HG02588 (cell line): ENCODE data around the gene KIF3B.
"Not testable (repeated sequence)": the region's sequence is repeated elsewhere in the genome, so short reads cannot be mapped to it uniquely, and the experiment has no call there.

Experiments used
- ATAC-seq: cut with Tn5 transposase; IDR thresholded peaks from one replicate; pipeline ENCODE4 v1.9.1; 2021; ENCODE audit warnings: mild to moderate bottlenecking, moderate library complexity; ENCODE audit not compliant: unreplicated experiment

The KIF3B gene

GRCh38 chr20:32355417-32355841 lies 78.0 kb downstream of the KIF3B start:
- ATAC-seq, result no peak

GRCh38 chr20:32355907-32356621 lies 78.6 kb downstream of the KIF3B start:
- not testable (repeated sequence) for ATAC-seq

GRCh38 chr20:32356622-32357374 lies 79.3 kb downstream of the KIF3B start:
- ATAC-seq, result no peak

GRCh38 chr20:32357375-32357868 lies 80.0 kb downstream of the KIF3B start:
- ATAC-seq, result no peak

- peak; percentile 70 for ATAC-seq
Observed at GRCh38 chr20:32357869-32358631, 80.6 kb downstream of the KIF3B start, which contains the start of gene ASXL1. ASXL1 (plus strand) TSS chr20:32358331; CDS start chr20:32358776, 445 bp downstream.

- ATAC-seq, result no peak
Observed at GRCh38 chr20:32358632-32358882, 81.1 kb downstream of the KIF3B start.

- no peak for ATAC-seq
Observed at GRCh38 chr20:32358883-32359632, 81.6 kb downstream of the KIF3B start.

- ATAC-seq, result no peak
Observed at GRCh38 chr20:32359633-32360332, 82.3 kb downstream of the KIF3B start.

- no peak for ATAC-seq
Observed at GRCh38 chr20:32360333-32360634, 82.8 kb downstream of the KIF3B start.

- ATAC-seq, result no peak
Observed at GRCh38 chr20:32362901-32363364, 85.5 kb downstream of the KIF3B start.

- no peak for ATAC-seq
Observed at GRCh38 chr20:32363492-32363891, 86.0 kb downstream of the KIF3B start.

GRCh38 chr20:32364554-32365208 lies 87.2 kb downstream of the KIF3B start:
- no peak for ATAC-seq

- ATAC-seq, result no peak
Observed at GRCh38 chr20:32365564-32365963, 88.1 kb downstream of the KIF3B start.

- ATAC-seq, result no peak
Observed at GRCh38 chr20:32366380-32366779, 88.9 kb downstream of the KIF3B start.

- ATAC-seq, result no peak
Observed at GRCh38 chr20:32368323-32368722, 90.9 kb downstream of the KIF3B start.

GRCh38 chr20:32368925-32369324 lies 91.5 kb downstream of the KIF3B start:
- no peak for ATAC-seq

- ATAC-seq, result no peak
Observed at GRCh38 chr20:32370897-32371296, 93.4 kb downstream of the KIF3B start.

- ATAC-seq, result no peak
Observed at GRCh38 chr20:32378461-32378860, 101.0 kb downstream of the KIF3B start.

- not testable (repeated sequence) for ATAC-seq
Observed at GRCh38 chr20:32380037-32380436, 102.6 kb downstream of the KIF3B start.

GRCh38 chr20:32380745-32381144 lies 103.3 kb downstream of the KIF3B start:
- ATAC-seq, result no peak
